ENCODE measurements around the gene PITX1. TPM values are rescaled to one million over a fixed set of nuclear protein-coding genes. Genes with fewer than 3 reads are reported as not detected.

The PITX1 gene
- total and polyA plus RNA-seq, 2 donors (not counting 3 experiments of a cell fraction or from before 2014, with no cell fraction given): 0.48 to 6.0 TPM

GRCh38 chr5:135027266-135027696 is 6.7 kb downstream of the PITX1 start:
- FAIRE-seq: no peak
- no TSS peak for BruUV-seq (replicated peaks)
- Histone ChIP-seq H3K9ac (replicated peaks; ENCODE audit: extremely low read depth, insufficient read depth, low read length) (no peak overlapping the region), H3K27ac (ENCODE audit: insufficient read depth, low read depth, low read length) (no peak overlapping the region), H4K20me1 (replicated peaks; ENCODE audit: control insufficient read depth, extremely low read depth, insufficient read depth, low read length) (no peaks in the 10 kb centered on the region), H3K27me3 (ENCODE audit: control insufficient read depth in 2 of 2, insufficient read depth in 2 of 2, low read length in 2 of 2) (peaks cover 56 to 66% of the 10 kb centered on the region in 2 experiments), H3K79me2 (ENCODE audit: control insufficient read depth, insufficient read depth, low read length) (no peaks in the 10 kb centered on the region), H3K4me3 (replicated peaks in 1 of 3; ENCODE audit: insufficient read depth in 1 of 3, low read depth in 1 of 3, low read length in 3 of 3) (no peak overlapping the region), H2AFZ (ENCODE audit: low read depth, low read length) (no peak overlapping the region), H3K4me2 (ENCODE audit: insufficient read depth, low read length) (no peak overlapping the region), H3K36me3 (ENCODE audit: control insufficient read depth in 2 of 2, extremely low read depth in 1 of 2, insufficient read depth in 2 of 2, low read length in 2 of 2) (no peaks in the 10 kb centered on the region), H3K9me1 (replicated peaks; ENCODE audit: control insufficient read depth, extremely low read depth, insufficient read depth, low read length) (no peaks in the 10 kb centered on the region), H3K9me3 (replicated peaks; ENCODE audit: control insufficient read depth, insufficient read depth, low read length) (no peaks in the 10 kb centered on the region), H3K4me1 (ENCODE audit: control insufficient read depth, extremely low read depth, insufficient read depth, low read length) (no peaks in the 10 kb centered on the region)
- ChIA-PET CTCF (no interaction called here), POLR2A (no interaction called here)
- TF ChIP-seq GATA2 (IDR thresholded peaks at IDR 0.05; ENCODE audit: insufficient read depth, insufficient read length, low read depth, low read length) (no peak), POLR2AphosphoS5 (IDR thresholded peaks at IDR 0.05; ENCODE audit: insufficient read depth, low read depth, low read length) (no peak), CTCF (IDR thresholded peaks at IDR 0.05; ENCODE audit: extremely low read depth in 1 of 2, insufficient read depth in 1 of 2, low read depth in 1 of 2, low read length in 2 of 2) (no peak), POLR2A (IDR thresholded peaks at IDR 0.05; ENCODE audit: low read depth, low read length) (no peak), EZH2 (IDR thresholded peaks at IDR 0.05; ENCODE audit: borderline replicate concordance, low read depth, low read length, severe bottlenecking) (peak; percentile 87), JUN (IDR thresholded peaks at IDR 0.05; ENCODE audit: borderline replicate concordance, insufficient read depth, insufficient read length, low read depth) (no peak), MAX (IDR thresholded peaks at IDR 0.05; ENCODE audit: insufficient read depth, insufficient read length) (no peak)
- intact Hi-C loops (cut with micrococcal nuclease) (loop anchor here (5.0 kb wide), 1 partner anchor 165 kb away; no protein-coding TSS in a partner anchor), dilution Hi-C loops (cut with MboI; ENCODE audit: extremely low pct_ligation_motif_present, low sequenced_read_pairs) (no loop called here)
- no peak for DNase-seq (ENCODE audit: low read depth, low spot score)
